Psoas muscle (tissue), 8 donors: Measurements from ENCODE around the gene TENT5D. TPM values are rescaled to one million over a fixed set of nuclear protein-coding genes. Genes with fewer than 3 reads are reported as not detected.
"Not testable (repeated sequence)": the region's sequence is repeated elsewhere in the genome, so short reads cannot be mapped to it uniquely, and the experiment has no call there.

Source experiments
- ATAC-seq, 4 donors: fragments of 200-7000 bp; cut with Tn5 transposase; one replicate each; pipeline ENCODE4 v1.9.1; 2020; ENCODE audit warnings: moderate library complexity in 3 of 4, mild to moderate bottlenecking in 2 of 4
- DNase-seq, 2 donors: peaks; one replicate each; pipeline ENCODE4 v3.0.0-alpha.2; 2020
- H3K27ac ChIP-seq: fragments of 200-600 bp; one replicate; pipeline ENCODE4 v1.8.0; 2022
- H3K27me3 ChIP-seq, 3 donors: fragments of 200-600 bp in 1 of 3; one replicate each; pipeline versions ENCODE4 v1.6.1 to v1.8.0; 2013 to 2022; ENCODE audit warnings: low read length in 2 of 3, mild to moderate bottlenecking in 2 of 3, moderate library complexity in 1 of 3; ENCODE audit not compliant: insufficient read depth in 3 of 3
- H3K36me3 ChIP-seq, 2 donors: fragments of 200-600 bp in 1 of 2; one replicate each; pipeline versions ENCODE4 v1.6.1 to v1.8.0; 2013 to 2022; ENCODE audit warnings: low read depth in 1 of 2, mild to moderate bottlenecking in 1 of 2, moderate library complexity in 1 of 2; ENCODE audit not compliant: insufficient read depth in 1 of 2
- H3K4me1 ChIP-seq: fragments of 200-600 bp; one replicate; pipeline ENCODE4 v1.8.0; 2022
- H3K4me3 ChIP-seq: fragments of 200-600 bp; one replicate; pipeline ENCODE4 v1.8.0; 2022; ENCODE audit warnings: mild to moderate bottlenecking
- H3K9me3 ChIP-seq: fragments of 200-600 bp; one replicate; pipeline ENCODE4 v1.8.0; 2022
- WGBS, 3 donors: extraction: QIAGEN DNeasy Blood & Tissue Kit; methylation state at CpG; one replicate each; pipeline versions ENCODE4 v1.1.6 to v1.1.7; 2013; 5-methylcytosine and 5-hydroxymethylcytosine counted together
- intact Hi-C, 2 donors: fragments of 100-400 bp; cut with DNase I; formaldehyde crosslinking; loops; one replicate each; pipeline versions ENCODE4 v1.11.0 to v1.14.2; 2022
- polyA plus RNA-seq, 3 donors: library from polyadenylated mRNA; stranded (reverse); fragments of 200-250 nt; gene quantifications; one replicate each; pipeline ENCODE4 v1.2.3, GENCODE V29; 2013
- total RNA-seq, 4 donors: library from RNA; stranded (reverse); fragmentation: NEBNext Ultra II Directional in 2 of 4; extraction: Animal tissue kit (Norgen Biotek cat#: 25700) in 2 of 4; gene quantifications; one replicate each; pipeline versions ENCODE4 v1.2.1 to v1.2.4, GENCODE V29; 2021 to 2023
- TF ChIP-seq, protein P1 (sequence below): fragments of 200-600 bp; IDR thresholded peaks from one replicate; pipeline ENCODE4 v1.8.0; 2022; ENCODE audit warnings: antibody characterized with exemption
- donor health status: healthy with polysubstance abuse.
- donor health status: DM: no; HTN: no; CAD: no; lungs with moderate emphysema.
- donor health status: Bipolar disorder and iron deficiency.
- donor health status: healthy.
- donor health status: DM: yes; HTN: yes; CAD: no.
- donor health status: DM: no; HTN: no; CAD: no.
- donor health status: DM: no; HTN: no; CAD: no.
- donor health status: DM: yes; HTN: yes; CAD: no.

Gene TENT5D
- total and polyA plus RNA-seq, 7 donors: not detected

DNA sequence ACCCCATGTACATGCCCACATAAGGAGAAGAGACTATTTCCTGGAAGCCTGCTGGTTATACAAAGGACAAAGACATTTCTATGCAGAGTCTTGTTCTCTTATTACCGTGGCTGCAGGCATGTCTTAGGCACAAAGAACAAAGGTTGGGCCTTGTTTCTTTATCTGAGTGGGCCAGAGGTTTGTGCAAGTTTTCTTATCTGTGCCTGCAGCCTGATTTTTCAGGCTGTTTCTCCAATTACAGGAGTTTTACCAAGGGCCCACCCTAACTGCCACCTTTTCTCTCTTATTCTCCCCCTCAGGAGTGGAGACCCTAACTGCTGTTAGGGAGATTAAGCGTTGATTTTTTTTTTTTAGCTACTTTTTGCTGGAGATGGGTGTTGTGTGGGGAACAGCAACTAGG lies 3.5 kb downstream of the TENT5D start:
- intact Hi-C loops: no loop called here
- ATAC-seq (no peak), DNase-seq (no peak)
- 42 to 52% (median 48%) methylated on average over 2 of the region's 2 CpGs for WGBS, 3 donors
- Histone ChIP-seq H3K4me1 (no peaks in the 10 kb centered on the region), H3K9me3 (no peaks in the 10 kb centered on the region), H3K4me3 (no peak overlapping the region), H3K27me3 (no peaks in the 10 kb centered on the region), H3K36me3 (no peaks in the 10 kb centered on the region), H3K27ac (no peak overlapping the region)
- TF ChIP-seq, protein P1, sequence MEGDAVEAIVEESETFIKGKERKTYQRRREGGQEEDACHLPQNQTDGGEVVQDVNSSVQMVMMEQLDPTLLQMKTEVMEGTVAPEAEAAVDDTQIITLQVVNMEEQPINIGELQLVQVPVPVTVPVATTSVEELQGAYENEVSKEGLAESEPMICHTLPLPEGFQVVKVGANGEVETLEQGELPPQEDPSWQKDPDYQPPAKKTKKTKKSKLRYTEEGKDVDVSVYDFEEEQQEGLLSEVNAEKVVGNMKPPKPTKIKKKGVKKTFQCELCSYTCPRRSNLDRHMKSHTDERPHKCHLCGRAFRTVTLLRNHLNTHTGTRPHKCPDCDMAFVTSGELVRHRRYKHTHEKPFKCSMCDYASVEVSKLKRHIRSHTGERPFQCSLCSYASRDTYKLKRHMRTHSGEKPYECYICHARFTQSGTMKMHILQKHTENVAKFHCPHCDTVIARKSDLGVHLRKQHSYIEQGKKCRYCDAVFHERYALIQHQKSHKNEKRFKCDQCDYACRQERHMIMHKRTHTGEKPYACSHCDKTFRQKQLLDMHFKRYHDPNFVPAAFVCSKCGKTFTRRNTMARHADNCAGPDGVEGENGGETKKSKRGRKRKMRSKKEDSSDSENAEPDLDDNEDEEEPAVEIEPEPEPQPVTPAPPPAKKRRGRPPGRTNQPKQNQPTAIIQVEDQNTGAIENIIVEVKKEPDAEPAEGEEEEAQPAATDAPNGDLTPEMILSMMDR: no peak

DNA sequence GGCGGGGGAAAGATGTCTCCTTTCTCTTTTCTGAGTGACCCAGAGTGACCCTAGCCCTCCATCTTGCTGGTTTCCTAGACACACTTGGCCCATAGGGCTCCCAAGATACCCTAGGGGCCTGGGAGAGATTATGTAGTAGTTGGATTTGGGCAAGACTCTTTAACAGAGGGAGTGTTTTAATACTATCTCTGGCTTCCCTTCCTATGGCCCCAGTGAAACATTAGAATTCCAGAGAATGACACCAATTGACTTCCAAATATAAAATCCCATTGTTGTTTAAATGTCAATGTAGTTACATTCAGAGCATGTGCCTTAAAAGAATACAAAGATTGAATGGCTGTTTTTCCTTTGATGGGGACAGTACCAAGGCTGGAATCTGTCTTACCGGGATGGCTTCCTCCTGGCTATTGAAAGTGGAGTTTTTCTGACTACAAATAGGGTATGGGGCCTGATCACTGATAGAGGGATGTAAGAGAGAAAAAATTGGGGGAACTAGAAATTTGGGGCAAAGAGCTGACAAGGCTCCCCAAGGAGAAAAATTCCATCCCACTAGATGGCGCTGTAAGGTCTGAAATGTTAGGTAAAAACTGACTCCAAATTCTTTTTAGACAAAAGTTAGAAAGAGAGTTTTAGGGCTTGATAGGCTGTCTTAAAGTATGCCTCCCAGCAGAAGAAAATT lies 10.7 kb downstream of the TENT5D start:
- H3K27me3 ChIP-seq: peaks cover 0 to 10% (median 0%) of the 10 kb centered on the region in 3 donors
- WGBS, 3 donors: 58 to 77% (median 64%) methylated on average over 3 of the region's 3 CpGs
- no peaks in the 10 kb centered on the region for H3K4me1 ChIP-seq
- ATAC-seq (no peak), DNase-seq (no peak)
- H3K4me3 ChIP-seq: no peak overlapping the region
- intact Hi-C loops: no loop called here
- no peaks in the 10 kb centered on the region for H3K9me3 ChIP-seq
- TF ChIP-seq, protein P1: no peak
- no peak overlapping the region for H3K27ac ChIP-seq
- no peaks in the 10 kb centered on the region for H3K36me3 ChIP-seq

DNA sequence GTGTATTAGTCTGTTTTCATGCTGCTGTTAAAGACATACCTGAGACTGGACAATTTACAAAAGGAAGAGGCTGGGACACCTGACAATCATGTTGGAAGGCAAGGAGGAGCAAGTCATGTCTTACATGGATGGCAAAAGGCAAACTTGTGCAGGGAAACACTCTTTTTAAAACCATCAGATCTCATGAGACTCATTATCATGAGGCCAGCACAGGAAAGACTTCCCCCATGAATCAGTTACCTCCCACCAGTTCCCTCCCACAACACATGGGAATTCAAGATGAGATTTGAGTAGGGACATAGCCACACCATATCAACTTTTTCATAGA lies 11.2 kb downstream of the TENT5D start:
- H3K4me3 ChIP-seq: no peak overlapping the region
- no peaks in the 10 kb centered on the region for H3K4me1 ChIP-seq
- no peak overlapping the region for H3K27ac ChIP-seq
- ATAC-seq: no peak
- H3K9me3 ChIP-seq: no peaks in the 10 kb centered on the region
- DNase-seq: no peak
- TF ChIP-seq, protein P1: no peak
- H3K27me3 ChIP-seq: peaks cover 0 to 10% (median 0%) of the 10 kb centered on the region in 3 donors
- H3K36me3 ChIP-seq: no peaks in the 10 kb centered on the region
- intact Hi-C loops: no loop called here

DNA sequence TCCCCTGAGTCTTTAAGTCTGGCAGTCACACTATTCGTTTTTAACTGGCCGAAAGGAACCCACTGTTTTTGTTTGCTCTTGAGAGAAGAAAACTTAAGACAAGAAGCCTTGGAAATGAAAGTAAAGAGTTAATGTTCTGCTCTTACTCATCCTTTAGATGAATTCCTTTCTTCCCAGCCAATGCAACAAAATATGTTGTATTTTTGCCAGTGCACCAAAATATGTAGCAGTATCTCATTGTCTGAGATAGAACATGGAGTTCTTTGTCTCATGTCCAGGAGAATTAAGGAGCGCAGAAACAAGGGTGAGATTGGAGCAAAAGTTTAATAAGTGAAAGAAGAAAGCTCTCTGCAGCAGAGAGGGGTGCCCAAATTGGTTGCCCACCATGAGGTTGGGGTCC lies 12.2 kb downstream of the TENT5D start:
- Histone ChIP-seq H3K27ac (no peak overlapping the region), H3K9me3 (no peaks in the 10 kb centered on the region), H3K4me1 (no peaks in the 10 kb centered on the region), H3K4me3 (no peak overlapping the region), H3K36me3 (no peaks in the 10 kb centered on the region), H3K27me3 (peaks cover 0 to 10% (median 0%) of the 10 kb centered on the region in 3 donors)
- DNase-seq: no peak
- intact Hi-C loops: no loop called here
- no peak for ATAC-seq
- 78 to 80% (median 79%) methylated on average over 3 of the region's 3 CpGs for WGBS, 3 donors
- TF ChIP-seq, protein P1: no peak

DNA sequence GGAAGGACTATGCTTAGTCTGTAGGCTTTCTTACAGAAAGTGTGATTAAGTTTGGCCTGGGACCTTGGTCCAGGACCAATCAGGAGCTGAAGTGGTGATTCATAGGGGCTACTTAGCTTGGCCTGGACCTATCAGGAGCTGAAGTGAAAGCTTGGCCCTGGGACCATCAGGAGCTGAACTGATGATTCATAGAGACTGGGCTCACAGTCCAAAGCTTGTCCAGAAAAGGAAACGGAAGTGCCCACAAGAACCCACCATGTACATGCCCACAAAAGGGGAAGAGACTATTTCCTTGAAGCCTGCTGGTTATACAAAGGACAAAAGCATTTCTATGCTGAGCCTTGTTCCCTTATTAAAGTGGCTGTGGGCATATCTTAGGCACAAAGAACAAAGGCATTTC lies 12.6 kb downstream of the TENT5D start:
- DNase-seq: no peak
- Histone ChIP-seq H3K4me3 (no peak overlapping the region), H3K4me1 (no peaks in the 10 kb centered on the region), H3K27ac (no peak overlapping the region), H3K9me3 (no peaks in the 10 kb centered on the region), H3K36me3 (no peaks in the 10 kb centered on the region), H3K27me3 (peaks cover 0 to 10% (median 0%) of the 10 kb centered on the region in 3 donors)
- 47 to 79% (median 56%) methylated on average over 1 of the region's 1 CpG for WGBS, 3 donors
- intact Hi-C loops: no loop called here
- no peak for ATAC-seq
- TF ChIP-seq, protein P1: no peak

DNA sequence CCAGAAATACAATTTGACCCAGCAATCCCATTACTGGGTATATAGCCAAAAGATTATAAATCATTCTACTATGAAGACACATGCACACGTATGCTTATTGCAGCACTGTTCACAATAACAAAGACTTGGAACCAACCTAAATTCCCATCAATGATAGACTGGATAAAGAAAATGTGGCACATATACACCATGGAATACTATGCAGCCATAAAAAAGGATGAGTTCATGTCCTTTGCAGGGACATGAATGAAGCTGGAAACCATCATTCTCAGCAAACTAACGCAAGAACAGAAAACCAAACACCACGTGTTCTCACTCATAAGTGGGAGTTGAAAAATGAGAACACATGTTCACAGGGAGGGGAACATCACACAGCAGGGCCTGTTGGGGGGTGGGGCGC lies 47.9 kb downstream of the TENT5D start:
- H3K4me3 ChIP-seq, intact Hi-C loops, H3K27ac ChIP-seq, DNase-seq, H3K36me3 ChIP-seq, H3K27me3 ChIP-seq, H3K4me1 ChIP-seq, ATAC-seq: not testable (repeated sequence)
- H3K9me3 ChIP-seq: peaks cover 13% of the 10 kb centered on the region
- 59 to 85% (median 80%) methylated on average over 4 of the region's 4 CpGs for WGBS, 3 donors
